ENCODE data around the gene KLHL34. TPM values are rescaled to one million over a fixed set of nuclear protein-coding genes. Genes with fewer than 3 reads are reported as not detected.
A peak's percentile ranks its signal among the peaks of the same experiment; 100 is the strongest.

The KLHL34 gene
- total and polyA plus RNA-seq, 11 donors, result 3.3 to 12.3 (median 5.0) TPM

- WGBS, 4 donors, result 47 to 58% (median 51%) methylated on average over 6 of the region's 6 CpGs
Measured at GRCh38 chrX:21661316-21661715, 3.2 kb upstream of the KLHL34 start.

GRCh38 chrX:21660156-21660555 lies 2.0 kb upstream of the KLHL34 start:
- Histone ChIP-seq H3K4me3 (peak overlapping the region in 8 of 12 donors; percentile 8 to 58 (median 48)), H3K9me3 (peaks cover 0 to 4% (median 0%) of the 10 kb centered on the region in 12 donors), H3K27me3 (peaks cover 0 to 28% (median 0%) of the 10 kb centered on the region in 9 donors), H3K36me3 (no peaks in the 10 kb centered on the region), H3K27ac (peak overlapping the region in 5 of 12 donors; percentile 9 to 92 (median 25)), H3K4me1 (no peaks in the 10 kb centered on the region)
- TF ChIP-seq CTCF (IDR thresholded peaks at IDR 0.05), result no peak
- ATAC-seq, result no peak
- intact Hi-C loops (cut with DNase I), result loop anchor here in 1 of 10 donors (10.0 kb wide), 1 partner anchor 55 kb away; no protein-coding TSS in a partner anchor
- no peak for DNase-seq
- 64 to 72% (median 66%) methylated on average over 2 of the region's 2 CpGs for WGBS, 4 donors

More at GRCh38 chrX:21661316-21661715, 3.2 kb upstream of the KLHL34 start:
- H3K9me3 ChIP-seq, result peaks cover 0 to 4% (median 0%) of the 10 kb centered on the region in 12 donors
- peak overlapping the region in 2 of 12 donors; percentile 55 to 58 for H3K4me3 ChIP-seq
- peaks cover 0 to 22% (median 0%) of the 10 kb centered on the region in 9 donors for H3K27me3 ChIP-seq
- H3K36me3 ChIP-seq, result no peaks in the 10 kb centered on the region
- H3K4me1 ChIP-seq, result no peaks in the 10 kb centered on the region
- no peak for ATAC-seq
- peak overlapping the region in 7 of 12 donors; percentile 18 to 92 (median 43) for H3K27ac ChIP-seq
- DNase-seq, result no peak
- intact Hi-C loops (cut with DNase I), result loop anchor here in 1 of 10 donors (10.0 kb wide), 1 partner anchor 53 kb away; no protein-coding TSS in a partner anchor
- TF ChIP-seq POLR2A (IDR thresholded peaks at IDR 0.05) (no peak), CTCF (IDR thresholded peaks at IDR 0.05) (no peak)

- Histone ChIP-seq H3K27me3 (peaks cover 0 to 28% (median 0%) of the 10 kb centered on the region in 9 donors), H3K4me1 (no peaks in the 10 kb centered on the region), H3K36me3 (no peaks in the 10 kb centered on the region), H3K9me3 (peaks cover 0 to 4% (median 0%) of the 10 kb centered on the region in 12 donors), H3K27ac (peak overlapping the region in 6 of 12 donors; percentile 54 to 92 (median 80)), H3K4me3 (peak overlapping the region in 10 of 12 donors; percentile 10 to 58 (median 46))
- TF ChIP-seq POLR2A (IDR thresholded peaks at IDR 0.05) (no peak), CTCF (IDR thresholded peaks at IDR 0.05) (no peak)
- no peak for ATAC-seq
- no peak for DNase-seq
- 46 to 71% (median 55%) methylated on average over 3 of the region's 3 CpGs for WGBS, 4 donors
- intact Hi-C loops (cut with DNase I), result no loop called here
Measured at GRCh38 chrX:21659320-21659719, 1.2 kb upstream of the KLHL34 start.

GRCh38 chrX:21658746-21659145 lies 616 bp upstream of the KLHL34 start:
- peak overlapping the region in 11 of 12 donors; percentile 54 to 92 (median 76) for H3K27ac ChIP-seq
- peaks cover 0 to 4% (median 0%) of the 10 kb centered on the region in 12 donors for H3K9me3 ChIP-seq
- peak overlapping the region in 11 of 12 donors; percentile 10 to 58 (median 46) for H3K4me3 ChIP-seq
- intact Hi-C loops (cut with DNase I), result no loop called here
- H3K4me1 ChIP-seq, result no peaks in the 10 kb centered on the region
- 9 to 45% (median 25%) methylated on average over 7 to 23 of the region's 23 CpGs for WGBS, 4 donors
- TF ChIP-seq POLR2A (IDR thresholded peaks at IDR 0.05) (no peak), CTCF (IDR thresholded peaks at IDR 0.05) (no peak)
- H3K27me3 ChIP-seq, result peaks cover 0 to 28% (median 0%) of the 10 kb centered on the region in 9 donors
- peak in 2 of 5 donors; percentile 11 to 46 for DNase-seq
- H3K36me3 ChIP-seq, result no peaks in the 10 kb centered on the region
- peak; percentile 47 to 69 (median 54) for ATAC-seq
